B cell (primary cell): ENCODE results near the gene SMPDL3B.

Experiments
- EZH2 ChIP-seq: IDR thresholded peaks from 2 replicates; pipeline ENCODE4 v1.6.1; 2012; ENCODE audit warnings: borderline replicate concordance, low read depth, mild to moderate bottlenecking, moderate library complexity, low read length; ENCODE audit not compliant: insufficient read depth, poor library complexity, severe bottlenecking
- TF ChIP-seq, protein P1 (sequence below): fragments of 200-600 bp; IDR thresholded peaks from one replicate; pipeline ENCODE4 v1.8.0; 2022; ENCODE audit warnings: antibody characterized with exemption, mild to moderate bottlenecking

DNA sequence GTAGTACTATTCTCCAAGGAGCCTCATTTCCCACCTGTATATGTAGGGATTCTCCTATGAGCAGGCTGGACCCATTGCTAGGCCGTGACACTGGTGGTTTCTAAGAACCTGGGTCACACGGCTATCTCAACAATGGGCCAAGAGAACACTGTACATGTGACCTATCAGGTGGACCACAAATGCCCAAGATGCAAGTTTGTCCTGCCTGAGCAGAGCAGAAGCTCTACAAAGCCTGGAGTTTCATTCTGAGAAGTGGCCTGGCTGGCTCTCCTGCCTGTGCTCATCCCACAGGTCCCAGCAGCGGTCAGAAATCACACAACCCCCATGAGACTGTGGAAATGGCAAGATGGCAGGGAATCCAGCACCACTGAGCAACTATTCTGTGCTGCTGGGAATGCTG, 45.3 kb upstream of the SMPDL3B start:
- TF ChIP-seq, protein P1, sequence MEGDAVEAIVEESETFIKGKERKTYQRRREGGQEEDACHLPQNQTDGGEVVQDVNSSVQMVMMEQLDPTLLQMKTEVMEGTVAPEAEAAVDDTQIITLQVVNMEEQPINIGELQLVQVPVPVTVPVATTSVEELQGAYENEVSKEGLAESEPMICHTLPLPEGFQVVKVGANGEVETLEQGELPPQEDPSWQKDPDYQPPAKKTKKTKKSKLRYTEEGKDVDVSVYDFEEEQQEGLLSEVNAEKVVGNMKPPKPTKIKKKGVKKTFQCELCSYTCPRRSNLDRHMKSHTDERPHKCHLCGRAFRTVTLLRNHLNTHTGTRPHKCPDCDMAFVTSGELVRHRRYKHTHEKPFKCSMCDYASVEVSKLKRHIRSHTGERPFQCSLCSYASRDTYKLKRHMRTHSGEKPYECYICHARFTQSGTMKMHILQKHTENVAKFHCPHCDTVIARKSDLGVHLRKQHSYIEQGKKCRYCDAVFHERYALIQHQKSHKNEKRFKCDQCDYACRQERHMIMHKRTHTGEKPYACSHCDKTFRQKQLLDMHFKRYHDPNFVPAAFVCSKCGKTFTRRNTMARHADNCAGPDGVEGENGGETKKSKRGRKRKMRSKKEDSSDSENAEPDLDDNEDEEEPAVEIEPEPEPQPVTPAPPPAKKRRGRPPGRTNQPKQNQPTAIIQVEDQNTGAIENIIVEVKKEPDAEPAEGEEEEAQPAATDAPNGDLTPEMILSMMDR, result no peak
- TF ChIP-seq EZH2, result no peak
